ENCODE measurements around the gene RFK. TPM values are rescaled to one million over a fixed set of nuclear protein-coding genes. Genes with fewer than 3 reads are reported as not detected.

Gene RFK
- total RNA-seq, 3 donors from 2014 or later: 12.2 to 26.2 (median 23.9) TPM

- intact Hi-C loops (cut with DNase I; ENCODE audit: low total_unique reads): no loop called here
Observed at GRCh38 chr9:76354221-76354620, 40.0 kb downstream of the RFK start.

GRCh38 chr9:76353280-76353679 is 40.9 kb downstream of the RFK start:
- Histone ChIP-seq H3K4me3 (no peak overlapping the region), H3K4me1 (no peaks in the 10 kb centered on the region), H3K27ac (no peak overlapping the region), H3K27me3 (no peaks in the 10 kb centered on the region), H3K9me3 (no peaks in the 10 kb centered on the region), H3K36me3 (no peaks in the 10 kb centered on the region)
- intact Hi-C loops (cut with DNase I; ENCODE audit: low total_unique reads): no loop called here
- no peak for DNase-seq (ENCODE audit: low spot score in 2 of 2)
- TF ChIP-seq POLR2A (IDR thresholded peaks at IDR 0.05) (no peak), CTCF (IDR thresholded peaks at IDR 0.05) (no peak), POLR2AphosphoS5 (IDR thresholded peaks at IDR 0.05) (no peak)

More at GRCh38 chr9:76354221-76354620, 40.0 kb downstream of the RFK start:
- H3K9me3 ChIP-seq: no peaks in the 10 kb centered on the region
- no peak overlapping the region for H3K4me3 ChIP-seq
- no peaks in the 10 kb centered on the region for H3K36me3 ChIP-seq
- TF ChIP-seq POLR2AphosphoS5 (IDR thresholded peaks at IDR 0.05) (no peak), POLR2A (IDR thresholded peaks at IDR 0.05) (no peak), CTCF (IDR thresholded peaks at IDR 0.05) (no peak)
- H3K4me1 ChIP-seq: no peaks in the 10 kb centered on the region
- no peak overlapping the region for H3K27ac ChIP-seq
- H3K27me3 ChIP-seq: no peaks in the 10 kb centered on the region
- no peak for DNase-seq (ENCODE audit: low spot score in 2 of 2)

- H3K4me3 ChIP-seq: no peak overlapping the region
- TF ChIP-seq POLR2A (IDR thresholded peaks at IDR 0.05): no peak
- H3K9me3 ChIP-seq: no peaks in the 10 kb centered on the region
- H3K4me1 ChIP-seq: no peaks in the 10 kb centered on the region
- no peak for DNase-seq (ENCODE audit: low spot score in 2 of 2)
- no peaks in the 10 kb centered on the region for H3K27me3 ChIP-seq
- no peaks in the 10 kb centered on the region for H3K36me3 ChIP-seq
- H3K27ac ChIP-seq: no peak overlapping the region
- intact Hi-C loops (cut with DNase I; ENCODE audit: low total_unique reads): no loop called here
Observed at GRCh38 chr9:76352026-76352620, 42.1 kb downstream of the RFK start.

GRCh38 chr9:76351006-76351405 is 43.2 kb downstream of the RFK start:
- Histone ChIP-seq H3K36me3 (no peaks in the 10 kb centered on the region), H3K27me3 (no peaks in the 10 kb centered on the region), H3K4me1 (no peaks in the 10 kb centered on the region), H3K27ac (no peak overlapping the region), H3K4me3 (no peak overlapping the region), H3K9me3 (no peaks in the 10 kb centered on the region)
- intact Hi-C loops (cut with DNase I; ENCODE audit: low total_unique reads): no loop called here
- no peak for TF ChIP-seq POLR2A (IDR thresholded peaks at IDR 0.05)
- no peak for TF ChIP-seq POLR2AphosphoS5 (IDR thresholded peaks at IDR 0.05)
- TF ChIP-seq CTCF (IDR thresholded peaks at IDR 0.05): no peak
- no peak for DNase-seq (ENCODE audit: low spot score in 2 of 2)

- no peak for DNase-seq (ENCODE audit: low spot score in 2 of 2)
- Histone ChIP-seq H3K27me3 (no peaks in the 10 kb centered on the region), H3K4me3 (no peak overlapping the region), H3K4me1 (no peaks in the 10 kb centered on the region), H3K9me3 (no peaks in the 10 kb centered on the region), H3K36me3 (no peaks in the 10 kb centered on the region), H3K27ac (no peak overlapping the region)
- intact Hi-C loops (cut with DNase I; ENCODE audit: low total_unique reads): no loop called here
- TF ChIP-seq POLR2A (IDR thresholded peaks at IDR 0.05) (no peak), CTCF (IDR thresholded peaks at IDR 0.05) (no peak), POLR2AphosphoS5 (IDR thresholded peaks at IDR 0.05) (no peak)
Observed at GRCh38 chr9:76349865-76350264, 44.4 kb downstream of the RFK start.

GRCh38 chr9:76342858-76343257 is 51.4 kb downstream of the RFK start:
- H3K4me3 ChIP-seq: no peak overlapping the region
- no peak overlapping the region for H3K27ac ChIP-seq
- no peaks in the 10 kb centered on the region for H3K27me3 ChIP-seq
- no peak for TF ChIP-seq POLR2AphosphoS5 (IDR thresholded peaks at IDR 0.05)
- TF ChIP-seq CTCF (IDR thresholded peaks at IDR 0.05): no peak
- TF ChIP-seq POLR2A (IDR thresholded peaks at IDR 0.05): no peak
- H3K36me3 ChIP-seq: no peaks in the 10 kb centered on the region
- no peaks in the 10 kb centered on the region for H3K9me3 ChIP-seq
- H3K4me1 ChIP-seq: no peaks in the 10 kb centered on the region
- intact Hi-C loops (cut with DNase I; ENCODE audit: low total_unique reads): no loop called here
- DNase-seq (ENCODE audit: low spot score in 2 of 2): no peak
